ENCODE data around the gene KIT. TPM values are rescaled to one million over a fixed set of nuclear protein-coding genes. Genes with fewer than 3 reads are reported as not detected.

Gene KIT
- total and polyA plus RNA-seq, 2 experiments from 2014 or later: 3.2 to 10.5 TPM

GRCh38 chr4:54714631-54715030 lies 56.9 kb downstream of the KIT start:
- no peak for TF ChIP-seq CTCF (IDR thresholded peaks at IDR 0.05; ENCODE audit: low read depth, low read length)
- Histone ChIP-seq H3K36me3 (no peaks in the 10 kb centered on the region), H3K4me3 (no peak overlapping the region), H3K27me3 (no peaks in the 10 kb centered on the region), H3K27ac (no peak overlapping the region), H3K9me3 (ENCODE audit: low read depth) (no peaks in the 10 kb centered on the region), H3K4me1 (ENCODE audit: low read depth) (no peaks in the 10 kb centered on the region)
- DNase-seq (ENCODE audit: low read depth in 1 of 2, low spot score in 1 of 2): no peak

GRCh38 chr4:54716478-54717065 lies 58.8 kb downstream of the KIT start:
- Histone ChIP-seq H3K4me1 (ENCODE audit: low read depth) (no peaks in the 10 kb centered on the region), H3K27ac (no peak overlapping the region), H3K27me3 (no peaks in the 10 kb centered on the region), H3K4me3 (no peak overlapping the region), H3K9me3 (ENCODE audit: low read depth) (no peaks in the 10 kb centered on the region), H3K36me3 (no peaks in the 10 kb centered on the region)
- no peak for DNase-seq (ENCODE audit: low read depth in 1 of 2, low spot score in 1 of 2)
- TF ChIP-seq CTCF (IDR thresholded peaks at IDR 0.05; ENCODE audit: low read depth, low read length): no peak

GRCh38 chr4:54717694-54718093 lies 59.9 kb downstream of the KIT start:
- Histone ChIP-seq H3K4me3 (no peak overlapping the region), H3K4me1 (ENCODE audit: low read depth) (no peaks in the 10 kb centered on the region), H3K9me3 (ENCODE audit: low read depth) (no peaks in the 10 kb centered on the region), H3K27ac (no peak overlapping the region), H3K27me3 (no peaks in the 10 kb centered on the region), H3K36me3 (no peaks in the 10 kb centered on the region)
- DNase-seq (ENCODE audit: low read depth in 1 of 2, low spot score in 1 of 2): no peak
- TF ChIP-seq CTCF (IDR thresholded peaks at IDR 0.05; ENCODE audit: low read depth, low read length): no peak

GRCh38 chr4:54719378-54719777 lies 61.6 kb downstream of the KIT start:
- H3K4me1 ChIP-seq (ENCODE audit: low read depth): peaks cover 8% of the 10 kb centered on the region
- H3K27me3 ChIP-seq: no peaks in the 10 kb centered on the region
- TF ChIP-seq CTCF (IDR thresholded peaks at IDR 0.05; ENCODE audit: low read depth, low read length): no peak
- no peak overlapping the region for H3K27ac ChIP-seq
- H3K36me3 ChIP-seq: no peaks in the 10 kb centered on the region
- DNase-seq (ENCODE audit: low read depth in 1 of 2, low spot score in 1 of 2): no peak
- H3K4me3 ChIP-seq: no peak overlapping the region
- H3K9me3 ChIP-seq (ENCODE audit: low read depth): no peaks in the 10 kb centered on the region

- peaks cover 8% of the 10 kb centered on the region for H3K4me1 ChIP-seq (ENCODE audit: low read depth)
- H3K4me3 ChIP-seq: no peak overlapping the region
- peak overlapping the region; percentile 29 for H3K27ac ChIP-seq
- H3K36me3 ChIP-seq: no peaks in the 10 kb centered on the region
- no peak for TF ChIP-seq CTCF (IDR thresholded peaks at IDR 0.05; ENCODE audit: low read depth, low read length)
- H3K27me3 ChIP-seq: no peaks in the 10 kb centered on the region
- H3K9me3 ChIP-seq (ENCODE audit: low read depth): no peaks in the 10 kb centered on the region
- peak in 1 of 2 donors; percentile 17 for DNase-seq (ENCODE audit: low read depth in 1 of 2, low spot score in 1 of 2)
Measured at GRCh38 chr4:54723220-54723619, 65.5 kb downstream of the KIT start.

All from cardiac muscle cell (in vitro differentiated cells and primary cell).